Thoracic aorta (tissue), 2 donors: ENCODE measurements around the gene STPG1. TPM values are rescaled to one million over a fixed set of nuclear protein-coding genes. Genes with fewer than 3 reads are reported as not detected.

Experiments used
- ATAC-seq: fragments of 150-250 bp; one replicate; pipeline ENCODE4 v1.8.0; 2017; ENCODE audit warnings: low read depth; ENCODE audit not compliant: insufficient number of reproducible peaks, low FRiP score
- DNase-seq: peaks from one replicate; pipeline ENCODE4 v3.0.0-alpha.2; 2020; ENCODE audit warnings: low spot score
- H3K27ac ChIP-seq, 2 donors: fragments of 200-600 bp; sonication (generic); 1 replicate in 1 of 2; 2 replicates in 1 of 2; pipeline ENCODE4 v1.5.1; 2016; ENCODE audit warnings: mild to moderate bottlenecking in 2 of 2, moderate library complexity in 2 of 2
- H3K27me3 ChIP-seq: fragments of 200-600 bp; sonication (generic); replicated peaks from 2 replicates; pipeline ENCODE4 v1.6.0; 2016; ENCODE audit warnings: mild to moderate bottlenecking; ENCODE audit not compliant: insufficient read depth
- H3K36me3 ChIP-seq: fragments of 200-600 bp; sonication (generic); one replicate; pipeline ENCODE4 v1.5.1; 2016
- H3K4me1 ChIP-seq, 2 donors: fragments of 200-600 bp; sonication (generic); 1 replicate in 1 of 2; 2 replicates in 1 of 2; pipeline versions ENCODE4 v1.5.1 to v1.6.0; 2016; ENCODE audit warnings: low read depth in 2 of 2, mild to moderate bottlenecking in 1 of 2; ENCODE audit not compliant: control insufficient read depth in 1 of 2
- H3K4me3 ChIP-seq: fragments of 200-600 bp; sonication (generic); 2 replicates; pipeline ENCODE4 v1.5.1; 2016; ENCODE audit warnings: mild to moderate bottlenecking
- H3K9me3 ChIP-seq: fragments of 200-600 bp; sonication (generic); 2 replicates; pipeline ENCODE4 v1.5.1; 2016
- total RNA-seq, 2 donors: library from RNA; depleted of rRNA; stranded (reverse); fragments of >200 nt; gene quantifications; one replicate each; pipeline versions ENCODE4 v1.1.0 to v1.2.3, GENCODE V29; 2016
- TF ChIP-seq, protein P1 (sequence below): fragments of 200-600 bp; sonication (generic); IDR thresholded peaks from one replicate; pipeline ENCODE4 v1.5.1; 2019; ENCODE audit warnings: antibody characterized with exemption

Gene STPG1
- total RNA-seq, 2 donors from 2014 or later: 1.5 to 4.0 TPM

DNA sequence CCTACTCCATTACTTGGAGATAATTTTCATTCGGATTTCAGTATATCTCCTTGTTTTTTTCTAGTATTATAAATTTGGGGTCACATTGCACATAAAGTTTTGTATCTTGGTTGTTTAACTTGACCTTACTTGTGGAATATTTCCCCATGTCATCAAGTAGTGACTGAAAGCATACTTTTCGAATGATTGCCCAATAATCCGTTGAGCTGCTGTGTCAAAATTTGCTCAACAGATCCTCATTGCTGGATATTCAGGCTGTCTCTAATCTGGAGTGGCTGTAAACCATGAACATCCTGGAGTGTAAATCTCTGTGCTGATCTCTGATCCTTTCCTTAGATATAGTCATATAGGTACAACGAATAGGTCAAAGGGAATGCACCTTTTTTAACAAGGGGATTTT is 7.0 kb upstream of the STPG1 start:
- no peak for ATAC-seq
- peaks cover 3 to 5% of the 10 kb centered on the region in 2 donors for H3K4me1 ChIP-seq

DNA sequence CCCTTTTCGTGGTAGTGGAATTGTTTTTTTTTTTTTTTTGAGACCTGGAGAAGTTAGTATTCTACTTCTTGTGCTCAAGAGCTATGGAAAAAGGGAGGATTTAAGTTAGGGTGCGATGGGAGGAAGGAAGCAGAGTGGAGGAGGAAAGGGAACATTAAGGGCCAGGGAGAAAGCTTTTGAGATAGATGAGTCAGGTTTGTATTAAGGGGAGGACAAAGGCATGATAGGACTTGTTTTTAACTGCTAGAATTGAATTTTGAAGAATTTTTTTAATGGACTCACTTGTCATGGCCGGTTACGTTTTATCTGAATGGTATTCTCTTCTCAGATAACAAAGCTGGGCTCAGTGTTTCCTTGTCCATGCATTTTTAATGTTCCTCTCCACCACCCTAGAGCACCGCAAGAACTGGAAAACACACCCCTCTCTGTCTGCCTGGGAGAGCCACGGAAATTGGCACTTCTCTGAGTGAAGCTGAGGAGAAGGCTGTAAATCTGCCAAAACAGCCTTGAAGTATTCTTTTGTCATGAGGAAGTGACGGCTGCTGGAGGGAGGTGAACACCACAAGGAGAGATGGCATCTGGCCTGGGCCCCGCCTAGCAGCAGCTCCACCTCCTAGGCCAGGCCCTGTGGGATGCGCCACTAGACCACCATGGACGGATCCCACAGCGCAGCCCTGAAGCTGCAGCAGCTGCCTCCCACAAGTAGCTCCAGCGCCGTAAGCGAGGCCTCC is 5.5 kb upstream of the STPG1 start:
- TF ChIP-seq, protein P1, sequence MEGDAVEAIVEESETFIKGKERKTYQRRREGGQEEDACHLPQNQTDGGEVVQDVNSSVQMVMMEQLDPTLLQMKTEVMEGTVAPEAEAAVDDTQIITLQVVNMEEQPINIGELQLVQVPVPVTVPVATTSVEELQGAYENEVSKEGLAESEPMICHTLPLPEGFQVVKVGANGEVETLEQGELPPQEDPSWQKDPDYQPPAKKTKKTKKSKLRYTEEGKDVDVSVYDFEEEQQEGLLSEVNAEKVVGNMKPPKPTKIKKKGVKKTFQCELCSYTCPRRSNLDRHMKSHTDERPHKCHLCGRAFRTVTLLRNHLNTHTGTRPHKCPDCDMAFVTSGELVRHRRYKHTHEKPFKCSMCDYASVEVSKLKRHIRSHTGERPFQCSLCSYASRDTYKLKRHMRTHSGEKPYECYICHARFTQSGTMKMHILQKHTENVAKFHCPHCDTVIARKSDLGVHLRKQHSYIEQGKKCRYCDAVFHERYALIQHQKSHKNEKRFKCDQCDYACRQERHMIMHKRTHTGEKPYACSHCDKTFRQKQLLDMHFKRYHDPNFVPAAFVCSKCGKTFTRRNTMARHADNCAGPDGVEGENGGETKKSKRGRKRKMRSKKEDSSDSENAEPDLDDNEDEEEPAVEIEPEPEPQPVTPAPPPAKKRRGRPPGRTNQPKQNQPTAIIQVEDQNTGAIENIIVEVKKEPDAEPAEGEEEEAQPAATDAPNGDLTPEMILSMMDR: no peak
- ATAC-seq (no peak), DNase-seq (no peak)
- Histone ChIP-seq H3K36me3 (no peaks in the 10 kb centered on the region), H3K4me1 (peaks cover 3 to 5% of the 10 kb centered on the region in 2 donors), H3K9me3 (no peaks in the 10 kb centered on the region), H3K4me3 (no peak overlapping the region), H3K27me3 (no peaks in the 10 kb centered on the region), H3K27ac (no peak overlapping the region)

More for the DNA sequence above, 7.0 kb upstream of the STPG1 start:
- Histone ChIP-seq H3K27ac (no peak overlapping the region), H3K9me3 (no peaks in the 10 kb centered on the region), H3K4me3 (no peak overlapping the region), H3K27me3 (no peaks in the 10 kb centered on the region), H3K36me3 (no peaks in the 10 kb centered on the region)
- TF ChIP-seq, protein P1: no peak
- no peak for DNase-seq

DNA sequence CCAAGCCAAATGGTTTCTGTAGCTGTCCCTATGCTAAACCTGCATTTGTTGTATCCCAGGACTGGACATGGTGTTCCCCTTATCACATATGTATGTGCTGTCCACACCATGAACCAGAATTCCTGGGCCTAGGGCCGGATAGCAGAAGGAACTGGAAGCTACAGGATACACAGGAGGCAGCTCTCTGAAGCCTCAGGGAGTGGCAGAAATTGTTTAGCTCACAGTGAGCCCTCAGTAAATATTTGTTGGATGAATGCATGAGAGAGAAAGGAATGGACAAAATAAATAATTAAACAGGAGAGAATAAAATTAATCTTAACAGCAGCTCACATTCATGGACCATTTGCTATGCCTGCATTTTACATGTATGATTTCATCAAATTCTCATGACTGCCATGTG is 4.1 kb upstream of the STPG1 start:
- Histone ChIP-seq H3K27me3 (no peaks in the 10 kb centered on the region), H3K27ac (no peak overlapping the region), H3K9me3 (no peaks in the 10 kb centered on the region), H3K4me1 (peaks cover 3 to 9% of the 10 kb centered on the region in 2 donors), H3K4me3 (no peak overlapping the region), H3K36me3 (no peaks in the 10 kb centered on the region)
- no peak for ATAC-seq
- no peak for DNase-seq
- TF ChIP-seq, protein P1: no peak

DNA sequence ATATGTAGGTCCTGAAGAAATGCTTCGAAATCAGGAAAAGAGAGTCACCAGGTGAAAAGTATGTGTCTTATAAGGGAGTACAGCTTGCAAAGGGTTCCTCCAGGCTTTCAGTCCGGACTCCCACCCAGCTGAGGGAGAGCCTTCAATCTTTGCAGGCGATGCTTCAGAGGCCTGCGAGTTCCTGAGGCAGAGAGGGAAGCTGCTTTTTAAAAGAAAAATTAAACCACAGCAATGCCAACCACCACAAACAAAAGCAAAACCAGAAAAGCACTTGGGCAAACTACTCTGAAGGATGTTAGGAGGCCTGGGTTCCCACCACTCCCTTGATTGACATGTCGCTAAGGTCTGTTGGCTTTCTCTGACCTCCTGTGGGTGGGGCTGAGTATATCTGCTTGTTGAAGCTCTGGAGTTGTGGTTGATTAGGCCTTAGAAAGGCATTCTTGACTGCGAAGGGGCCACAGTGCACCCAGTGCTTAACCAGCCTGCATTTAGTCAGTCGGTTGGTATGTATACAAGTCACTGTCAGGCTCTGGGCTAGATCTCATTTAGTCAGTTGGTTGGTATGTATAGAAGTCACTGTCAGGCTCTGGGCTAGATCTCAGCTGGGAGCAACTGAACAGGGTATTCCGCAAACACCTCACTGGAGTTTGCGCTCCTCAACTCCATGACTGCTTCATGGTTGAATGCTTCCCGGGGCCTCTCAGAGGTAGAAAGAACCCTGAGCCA is 3.2 kb upstream of the STPG1 start:
- no peaks in the 10 kb centered on the region for H3K9me3 ChIP-seq
- no peaks in the 10 kb centered on the region for H3K27me3 ChIP-seq
- no peaks in the 10 kb centered on the region for H3K36me3 ChIP-seq
- ATAC-seq: no peak
- H3K27ac ChIP-seq: no peak overlapping the region
- H3K4me3 ChIP-seq: peak overlapping the region; percentile 73
- TF ChIP-seq, protein P1: no peak
- H3K4me1 ChIP-seq: peaks cover 3 to 10% of the 10 kb centered on the region in 2 donors
- no peak for DNase-seq

DNA sequence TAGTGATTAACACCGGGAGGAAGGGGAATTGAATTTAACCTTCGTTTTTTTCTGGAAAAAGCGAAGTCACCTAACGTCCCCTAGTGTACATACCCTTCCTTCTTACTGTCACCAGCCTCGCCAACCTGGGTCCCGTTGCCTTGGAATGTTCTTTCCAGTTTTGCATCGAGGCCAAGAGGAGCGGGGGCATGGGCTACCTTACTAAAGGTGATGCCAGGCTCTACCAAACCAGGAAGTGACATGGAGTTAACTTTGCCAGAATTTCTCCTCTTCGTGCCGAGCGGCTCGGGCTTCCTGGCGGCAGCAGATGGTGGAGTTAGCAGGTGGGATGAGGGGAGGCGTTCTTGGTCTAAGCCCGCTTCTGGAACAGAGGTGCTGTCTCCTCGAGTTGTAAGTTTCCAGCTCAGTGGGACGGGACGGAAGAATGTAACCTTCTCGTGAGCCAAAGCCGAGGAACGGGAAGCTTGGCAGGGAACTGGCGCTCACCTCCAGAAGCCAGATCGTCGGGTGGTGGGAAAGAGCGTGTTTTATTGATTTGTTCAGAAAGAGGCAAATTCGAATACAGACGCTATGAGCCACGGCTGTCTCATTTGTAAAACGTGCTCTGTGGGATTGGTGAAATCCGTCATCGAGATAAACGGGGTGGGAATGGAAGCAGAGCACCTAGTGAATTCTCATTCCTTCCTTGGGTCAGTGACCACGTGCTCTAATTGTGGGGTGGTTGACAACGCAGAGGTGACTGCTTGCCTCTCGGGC is 2.5 kb upstream of the STPG1 start:
- Histone ChIP-seq H3K27ac (no peak overlapping the region), H3K4me3 (peak overlapping the region; percentile 73)

More for the DNA sequence above, 2.5 kb upstream of the STPG1 start:
- DNase-seq: no peak
- peaks cover 3 to 10% of the 10 kb centered on the region in 2 donors for H3K4me1 ChIP-seq
- ATAC-seq: no peak
- no peaks in the 10 kb centered on the region for H3K36me3 ChIP-seq
- TF ChIP-seq, protein P1: no peak
- no peaks in the 10 kb centered on the region for H3K9me3 ChIP-seq
- no peaks in the 10 kb centered on the region for H3K27me3 ChIP-seq
